GM19043 (cell line): ENCODE data around the gene SYT7.

Source experiments
- ATAC-seq: cut with Tn5 transposase; IDR thresholded peaks from one replicate; pipeline ENCODE4 v1.9.1; 2021; ENCODE audit warnings: low read depth; ENCODE audit not compliant: unreplicated experiment

The SYT7 gene

GRCh38 chr11:61540528-61540927 is 40.3 kb downstream of the SYT7 start:
- ATAC-seq = no peak

GRCh38 chr11:61539831-61540357 is 41.0 kb downstream of the SYT7 start:
- no peak for ATAC-seq

- ATAC-seq = no peak
These were observed 41.9 kb downstream of the SYT7 start for GRCh38 chr11:61539006-61539405.

GRCh38 chr11:61538636-61538961 is 42.3 kb downstream of the SYT7 start:
- no peak for ATAC-seq

- ATAC-seq = no peak
These were observed 43.5 kb downstream of the SYT7 start for GRCh38 chr11:61537326-61537725.

- ATAC-seq = no peak
These were observed 44.1 kb downstream of the SYT7 start for GRCh38 chr11:61536676-61537270.

- ATAC-seq = no peak
These were observed 44.7 kb downstream of the SYT7 start for GRCh38 chr11:61535998-61536675.

GRCh38 chr11:61534933-61535839 is 45.7 kb downstream of the SYT7 start:
- no peak for ATAC-seq

GRCh38 chr11:61534025-61534932 is 46.6 kb downstream of the SYT7 start:
- ATAC-seq = no peak

- ATAC-seq = no peak
These were observed 47.5 kb downstream of the SYT7 start for GRCh38 chr11:61533401-61533800.

GRCh38 chr11:61533039-61533375 is 47.9 kb downstream of the SYT7 start:
- ATAC-seq = no peak

- ATAC-seq = no peak
These were observed 48.5 kb downstream of the SYT7 start for GRCh38 chr11:61532134-61533038.

GRCh38 chr11:61531044-61531443 is 49.8 kb downstream of the SYT7 start:
- ATAC-seq = no peak

GRCh38 chr11:61529537-61530225 is 51.2 kb downstream of the SYT7 start:
- ATAC-seq = no peak

- ATAC-seq = no peak
These were observed 52.8 kb downstream of the SYT7 start for GRCh38 chr11:61528114-61528513.

GRCh38 chr11:61526956-61527731 is 53.7 kb downstream of the SYT7 start:
- no peak for ATAC-seq

GRCh38 chr11:61526229-61526628 is 54.6 kb downstream of the SYT7 start:
- no peak for ATAC-seq

GRCh38 chr11:61524963-61525587 is 55.8 kb downstream of the SYT7 start:
- no peak for ATAC-seq
